GM21390 (cell line): ENCODE data around the gene APCDD1L.
"Not testable (repeated sequence)": the region's sequence is repeated elsewhere in the genome, so short reads cannot be mapped to it uniquely, and the experiment has no call there.

Experiments
- ATAC-seq: cut with Tn5 transposase; IDR thresholded peaks from one replicate; pipeline ENCODE4 v1.9.1; 2021; ENCODE audit not compliant: unreplicated experiment

The APCDD1L gene

GRCh38 chr20:58518387-58518786, 3.2 kb upstream of the APCDD1L start:
- no peak for ATAC-seq

DNA sequence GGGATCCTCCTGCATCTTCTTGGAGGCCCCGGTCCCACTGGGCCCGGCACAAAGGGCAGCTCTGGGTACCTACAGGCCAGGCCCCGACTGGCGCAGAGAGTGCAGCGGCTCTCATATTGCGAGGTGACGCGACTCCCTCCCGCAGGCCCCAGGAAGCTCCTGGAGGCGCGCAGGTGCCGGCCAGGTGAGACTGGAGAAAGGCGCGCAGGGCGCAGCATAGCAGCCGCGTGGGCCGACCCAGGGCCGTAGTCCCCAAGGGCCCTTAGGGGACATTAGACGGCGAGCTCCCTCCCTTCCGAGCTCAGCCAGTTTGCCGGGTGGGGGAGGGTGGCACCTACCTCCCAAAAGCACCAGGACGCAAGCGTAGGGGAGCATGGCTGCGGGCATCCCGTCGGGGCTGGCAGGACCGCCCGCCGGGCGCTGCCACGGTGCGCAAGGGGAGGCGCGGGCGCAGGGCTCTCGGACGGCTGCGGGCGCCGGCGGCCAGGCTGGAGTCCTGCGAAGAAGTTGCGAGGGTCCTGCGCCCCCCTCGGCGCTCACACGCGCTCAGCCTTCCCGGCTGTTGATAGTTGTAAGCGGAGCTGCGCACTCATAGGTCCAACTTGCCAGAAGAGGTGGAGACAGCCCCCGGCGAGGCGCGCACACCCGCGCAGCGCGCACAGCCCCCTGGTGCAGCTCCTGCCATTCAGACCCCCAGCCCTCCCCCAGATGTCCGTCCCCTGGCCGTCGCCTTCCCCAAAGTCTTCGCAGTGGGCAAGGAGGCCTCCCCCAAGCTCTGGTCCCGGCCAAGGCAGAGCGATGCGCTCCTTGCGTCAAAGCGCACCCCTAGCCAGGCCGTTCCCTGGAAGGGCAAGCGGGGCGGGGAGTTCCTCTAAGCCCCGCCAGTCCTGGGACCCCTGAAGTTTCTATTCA, 622 bp downstream of the APCDD1L start:
- ATAC-seq: no peak

- ATAC-seq: no peak
Observed at GRCh38 chr20:58513580-58514285, 1.5 kb downstream of the APCDD1L start.

DNA sequence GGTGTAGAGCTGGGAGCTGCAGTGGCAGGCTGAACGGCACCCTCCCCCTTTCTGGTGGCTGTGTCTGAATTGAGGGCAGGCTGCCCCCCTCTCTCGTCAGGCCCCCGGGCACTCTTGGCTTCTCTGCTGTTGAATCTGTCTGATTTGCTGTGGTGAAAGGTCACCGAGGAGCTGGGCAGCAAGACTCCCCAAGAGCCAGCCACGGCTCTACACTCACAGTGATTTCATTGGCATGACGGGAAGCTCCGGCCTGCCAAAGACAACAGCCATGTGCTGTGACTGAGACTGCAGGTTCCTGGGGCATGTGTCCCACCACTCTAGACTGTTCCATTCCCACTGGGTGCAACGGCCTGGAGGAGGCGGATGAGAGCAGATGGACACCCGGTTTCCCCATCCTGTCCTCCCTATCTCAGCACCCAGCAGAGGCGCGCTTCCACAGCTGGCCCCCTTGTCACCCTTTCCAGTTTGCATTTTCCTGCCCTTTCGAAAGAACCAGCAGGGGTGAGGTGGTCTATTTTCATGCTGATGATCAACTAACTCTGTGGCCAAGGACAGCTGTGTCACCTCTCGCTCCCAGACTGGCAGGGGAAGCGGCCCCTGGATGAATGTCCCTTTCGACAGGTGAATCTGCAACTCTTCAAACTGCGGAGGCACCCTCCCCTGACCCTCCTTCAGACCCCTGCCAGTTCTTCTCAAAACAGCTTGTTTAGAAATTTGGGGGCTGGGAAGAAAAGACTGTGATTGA, 2.2 kb downstream of the APCDD1L start:
- ATAC-seq: no peak

GRCh38 chr20:58511861-58512260, 3.3 kb downstream of the APCDD1L start:
- no peak for ATAC-seq

GRCh38 chr20:58511364-58511763, 3.8 kb downstream of the APCDD1L start:
- ATAC-seq: no peak

- no peak for ATAC-seq
Observed at GRCh38 chr20:58510921-58511320, 4.3 kb downstream of the APCDD1L start.

DNA sequence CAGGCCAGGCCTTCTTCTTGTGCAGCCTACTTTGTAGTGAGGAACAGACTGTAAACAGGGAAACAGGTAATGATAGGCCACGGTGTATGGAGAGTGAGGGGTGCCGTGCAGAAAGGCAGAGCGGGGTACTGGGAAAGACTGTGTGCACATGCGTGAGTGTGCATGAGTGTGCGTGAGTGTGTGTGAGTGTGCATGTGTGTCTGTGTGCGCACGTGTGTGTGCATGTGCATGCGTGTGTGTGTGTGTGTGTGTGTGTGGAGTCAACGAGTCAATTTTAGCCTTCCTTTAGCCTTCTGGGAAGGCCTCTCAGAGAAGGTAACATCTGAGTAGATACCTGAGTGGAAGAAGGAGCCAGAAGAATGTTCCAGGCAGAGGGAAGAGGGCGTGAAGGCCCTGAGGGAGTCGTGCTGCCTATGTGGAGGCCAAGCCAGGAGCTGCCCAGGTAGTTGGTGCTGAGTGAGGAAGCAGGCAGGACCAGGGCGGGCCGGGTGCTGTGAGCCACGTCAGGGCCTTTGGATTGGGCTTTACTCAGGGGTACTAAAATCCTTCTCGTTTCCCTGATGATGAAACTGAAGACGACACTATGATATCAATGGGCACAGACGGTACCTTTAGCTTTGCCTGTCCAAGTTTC, 6.3 kb downstream of the APCDD1L start:
- no peak for ATAC-seq

- ATAC-seq: not testable (repeated sequence)
Observed at GRCh38 chr20:58506999-58507398, 8.2 kb downstream of the APCDD1L start.

- no peak for ATAC-seq
Observed at GRCh38 chr20:58504566-58504965, 10.6 kb downstream of the APCDD1L start.

DNA sequence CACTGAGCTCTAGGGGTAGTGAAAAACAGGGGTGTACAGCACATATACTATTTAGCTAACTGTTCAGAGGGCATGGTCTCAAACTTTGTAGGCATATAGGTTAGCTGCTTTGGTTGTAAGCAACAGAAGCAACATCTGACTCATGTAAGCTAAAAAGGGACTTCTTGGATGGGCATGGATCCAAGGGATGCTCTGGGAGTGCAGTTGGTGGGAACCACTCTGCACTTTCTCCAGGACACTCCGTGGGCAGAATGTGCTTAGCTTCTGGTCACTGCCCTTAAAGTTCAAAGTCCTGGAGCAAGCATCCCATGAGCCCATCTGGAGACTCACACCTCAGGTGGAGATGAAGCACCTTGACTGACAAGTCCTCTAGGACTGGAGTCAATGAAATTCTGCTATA, 11.5 kb downstream of the APCDD1L start:
- no peak for ATAC-seq

GRCh38 chr20:58500256-58500655, 14.9 kb downstream of the APCDD1L start:
- ATAC-seq: no peak

DNA sequence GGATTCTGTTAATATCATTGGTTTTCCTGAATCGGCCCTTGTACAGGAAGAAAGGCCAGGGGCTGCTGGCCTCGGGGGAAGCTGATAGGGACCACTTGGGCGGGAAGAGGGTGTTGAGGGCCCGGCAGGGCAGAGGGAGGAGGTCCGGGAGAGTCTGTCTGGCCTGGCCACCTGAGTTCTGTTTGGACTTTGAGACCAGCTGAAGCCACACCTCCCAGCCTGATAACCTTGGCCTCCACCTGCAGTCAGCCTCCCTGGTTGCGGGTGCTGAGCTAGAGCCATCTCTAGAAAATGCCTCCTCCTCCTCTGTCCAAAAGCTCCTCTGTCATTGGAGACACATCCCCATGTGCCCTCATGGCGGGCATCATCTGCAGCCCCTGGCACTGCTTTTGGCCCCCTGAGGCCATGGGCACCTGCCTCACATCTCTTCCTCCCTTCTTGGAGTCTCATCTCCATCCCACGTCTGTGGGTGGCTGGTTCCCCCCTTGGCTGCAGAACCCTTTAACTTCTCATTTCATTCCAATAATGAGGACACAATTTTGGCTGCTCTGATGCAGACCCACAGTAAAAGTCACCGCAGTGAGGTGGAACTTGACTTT, 16.6 kb downstream of the APCDD1L start:
- no peak for ATAC-seq

DNA sequence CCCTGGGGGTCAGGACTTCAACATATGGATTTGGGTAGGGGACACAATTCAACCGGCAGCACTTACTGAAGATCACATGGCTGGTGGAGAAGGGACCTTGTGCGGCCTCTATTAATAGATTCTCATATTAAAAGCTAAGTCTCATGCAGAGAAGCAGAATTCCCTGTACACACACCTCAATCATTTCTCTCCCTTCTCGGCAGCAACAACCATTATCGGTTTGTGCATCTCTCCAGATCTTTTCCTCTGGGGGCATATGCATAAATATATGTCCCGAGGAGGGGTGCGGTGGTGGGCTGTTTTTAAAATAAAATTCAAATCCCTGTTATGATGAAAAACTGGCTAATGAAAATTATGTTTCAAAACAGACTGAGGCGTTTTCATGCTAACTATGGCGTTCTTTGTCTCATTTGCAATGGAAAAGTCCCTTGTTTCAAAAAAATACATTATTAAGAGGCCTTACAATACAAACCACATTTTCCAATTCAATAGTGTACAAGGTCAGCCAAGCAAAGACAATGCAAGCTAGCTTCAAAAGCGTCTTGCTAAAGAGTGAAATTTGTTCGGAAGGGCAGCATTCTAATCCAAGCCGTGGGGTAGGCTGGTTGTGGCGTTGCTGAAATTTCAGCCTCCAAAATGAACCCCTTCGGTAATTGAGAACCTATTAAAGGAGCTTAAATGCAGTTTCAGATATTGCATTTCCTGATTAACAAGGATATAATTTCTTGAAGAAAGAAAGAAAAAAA, 17.3 kb downstream of the APCDD1L start:
- ATAC-seq: no peak

- no peak for ATAC-seq
Observed at GRCh38 chr20:58497076-58497641, 18.0 kb downstream of the APCDD1L start.

DNA sequence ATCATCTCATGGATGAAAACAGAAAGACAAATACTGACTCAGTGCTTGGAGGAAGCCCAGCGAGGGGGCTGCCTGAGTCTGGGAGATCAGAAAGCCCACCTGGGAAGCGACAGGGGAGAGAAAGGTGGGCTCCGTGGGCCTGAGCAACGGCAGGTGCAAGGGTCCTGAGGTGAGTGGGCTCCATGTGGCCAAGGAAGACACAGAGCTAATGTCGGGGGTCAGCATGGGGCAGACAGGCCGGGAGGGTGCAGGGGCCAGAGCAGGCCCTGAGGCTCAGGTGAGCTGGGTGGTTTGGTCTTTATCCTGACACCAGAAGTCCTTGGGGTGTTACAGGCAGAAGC, 18.8 kb downstream of the APCDD1L start:
- no peak for ATAC-seq

DNA sequence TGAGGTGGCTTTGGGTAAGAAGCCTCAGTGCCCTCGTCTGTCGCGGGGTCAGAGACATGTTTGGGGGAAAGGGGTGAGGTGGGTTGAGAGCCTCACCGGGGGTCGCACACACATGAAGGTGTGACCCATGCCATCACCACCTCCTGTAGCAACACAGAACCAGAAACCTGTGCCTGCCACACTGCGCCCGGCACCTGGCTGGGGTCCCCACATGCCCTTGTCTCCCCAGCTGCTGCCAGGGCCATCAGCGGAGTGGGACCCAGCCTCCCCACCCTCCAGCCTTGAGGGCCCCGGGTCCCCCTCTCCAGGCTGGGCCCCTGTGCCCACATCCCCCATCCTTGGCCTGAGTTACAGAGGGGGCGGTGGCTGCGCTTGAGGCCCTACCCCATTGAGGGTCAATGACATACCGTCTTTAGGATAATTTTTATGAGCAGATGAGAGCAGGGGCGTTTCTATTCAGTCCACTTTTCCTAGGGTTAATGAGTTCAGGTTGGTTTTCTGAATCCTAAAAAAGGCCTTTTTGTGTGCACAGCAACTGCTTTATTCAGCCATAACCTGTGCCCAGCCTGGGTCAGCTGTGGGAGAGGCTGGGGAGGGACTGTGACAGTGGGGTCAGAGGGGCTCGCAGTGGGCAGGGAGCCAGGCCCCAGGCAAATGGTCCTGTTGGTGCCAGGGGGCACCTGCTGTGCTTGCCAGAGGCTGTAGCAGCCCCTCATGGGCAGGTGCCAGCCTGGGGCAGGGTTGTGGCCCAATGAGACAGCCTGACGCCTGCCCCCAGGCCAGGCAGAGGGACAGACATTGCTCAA, 19.4 kb downstream of the APCDD1L start:
- no peak for ATAC-seq

DNA sequence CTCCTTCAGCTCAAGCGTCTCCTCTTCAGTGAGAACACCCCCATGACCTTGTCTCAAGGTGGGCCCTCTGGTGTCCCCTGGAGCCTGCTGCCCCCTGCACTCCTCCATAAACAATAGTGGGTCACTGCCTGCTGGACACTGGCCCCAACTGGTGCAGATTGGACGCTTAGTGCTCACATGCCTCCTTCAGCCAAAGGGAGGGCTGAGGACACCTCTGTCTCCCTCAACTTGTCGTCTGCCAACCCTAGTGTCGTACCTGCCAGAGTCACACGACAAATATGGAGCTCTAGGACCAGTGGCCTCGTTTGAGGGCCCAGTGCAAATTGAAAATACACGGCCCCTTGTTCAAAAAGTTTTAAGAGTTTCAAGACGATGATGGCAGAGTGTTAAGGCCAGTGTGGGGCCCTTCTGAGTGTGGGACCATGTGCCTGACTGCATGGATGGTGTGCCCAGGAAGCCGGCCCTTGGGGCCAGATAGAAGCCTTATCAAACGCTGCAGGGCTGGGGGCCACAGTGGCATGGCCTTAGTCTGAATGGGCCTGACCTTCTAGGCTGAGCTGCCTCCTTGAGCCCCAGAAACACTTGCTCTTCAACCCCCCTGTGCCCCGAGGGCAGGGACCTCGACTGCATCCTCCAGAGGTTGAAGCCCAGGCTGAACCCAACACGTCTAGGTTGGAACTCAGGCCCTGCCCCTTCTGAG, 20.1 kb downstream of the APCDD1L start:
- no peak for ATAC-seq
